GM18517 (cell line): ENCODE data around the gene ACSS1.

Source experiments
- ATAC-seq: cut with Tn5 transposase; IDR thresholded peaks from one replicate; pipeline ENCODE4 v1.9.1; 2021; ENCODE audit warnings: mild to moderate bottlenecking, moderate library complexity; ENCODE audit not compliant: unreplicated experiment

ACSS1 gene

DNA sequence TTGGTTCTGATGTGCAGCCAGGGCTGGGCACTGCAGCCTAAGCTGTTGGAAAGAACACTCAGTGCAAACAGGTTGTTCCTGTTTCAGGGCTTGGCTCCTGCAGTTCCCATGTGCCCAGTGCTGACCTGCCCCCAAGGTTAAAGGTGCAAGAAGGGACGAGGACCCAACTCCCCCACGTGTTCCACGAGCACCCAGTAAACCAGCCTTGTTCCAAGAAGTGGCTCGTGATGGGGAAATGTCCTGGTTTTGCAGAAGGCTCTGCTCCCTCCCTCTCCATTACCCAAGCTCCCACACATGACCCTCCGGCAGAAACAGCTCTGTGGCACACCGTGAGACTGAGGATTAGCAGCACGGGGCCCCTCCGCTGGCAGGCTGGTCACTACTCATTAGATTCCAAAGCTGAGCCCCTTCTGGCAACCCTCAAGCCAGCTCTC lies 9.4 kb downstream of the ACSS1 start:
- ATAC-seq = no peak

DNA sequence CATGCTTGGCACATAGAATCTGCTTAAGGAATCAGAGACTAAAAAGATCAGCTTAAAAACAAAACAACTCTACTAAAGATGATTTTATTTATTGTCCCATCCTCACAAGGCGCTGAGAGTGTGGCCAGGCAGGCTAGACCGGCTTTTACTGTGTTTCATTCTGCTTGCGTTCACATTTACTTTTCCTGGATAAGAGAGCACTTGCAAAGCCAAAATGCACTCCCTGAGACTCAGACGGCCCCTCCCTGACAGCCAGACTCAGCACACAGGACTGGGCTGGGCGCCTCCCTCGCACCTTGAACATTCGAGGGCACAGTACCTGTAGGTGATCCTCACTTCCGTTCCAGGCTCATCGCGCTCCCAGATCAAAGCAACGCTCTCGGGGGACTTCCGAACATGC lies 10.2 kb downstream of the ACSS1 start:
- no peak for ATAC-seq

DNA sequence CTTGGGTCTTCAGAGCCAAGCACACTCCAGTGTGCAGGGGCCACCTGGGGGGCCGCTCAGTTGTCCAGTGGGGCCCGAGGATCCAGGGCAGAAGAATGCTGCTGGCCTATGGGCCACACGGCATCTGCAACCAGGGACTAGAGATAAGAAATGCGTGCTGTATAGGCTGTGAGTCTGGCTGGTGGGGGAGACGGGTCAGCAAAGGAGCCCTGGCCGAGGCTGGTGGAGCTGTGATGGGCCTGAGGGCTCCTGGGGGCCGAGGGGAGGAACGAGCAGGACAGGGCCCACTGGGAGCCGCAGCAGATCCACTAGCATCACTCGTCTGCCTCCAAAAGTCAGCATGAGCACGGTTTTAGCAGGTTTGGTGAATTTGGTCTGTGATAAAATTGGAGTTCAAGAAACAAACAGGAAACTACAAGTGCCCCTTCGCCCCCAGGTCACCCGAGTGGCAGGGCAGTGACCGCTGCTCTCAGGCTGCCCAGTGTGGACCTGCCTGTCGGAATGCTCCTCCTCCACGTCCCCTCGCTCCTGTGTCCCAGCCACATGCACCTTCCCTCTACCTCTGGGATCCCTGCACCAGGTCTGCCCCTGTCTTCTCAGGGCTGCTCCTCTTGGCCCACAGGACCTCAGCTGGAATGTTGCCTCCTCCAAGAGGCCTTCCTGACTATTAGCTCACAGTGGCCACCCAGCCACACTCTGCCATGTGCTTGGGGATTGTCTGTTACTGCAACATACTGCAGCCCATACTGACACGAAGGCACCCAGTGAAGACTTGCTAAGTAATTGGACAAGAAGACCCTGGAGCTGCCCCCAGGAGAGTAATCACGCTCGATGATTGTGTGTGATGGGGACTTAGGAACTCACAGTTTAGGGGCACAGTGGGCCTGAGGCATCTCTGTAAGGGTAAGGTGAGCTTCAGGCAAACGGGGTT lies 10.9 kb downstream of the ACSS1 start:
- no peak for ATAC-seq

DNA sequence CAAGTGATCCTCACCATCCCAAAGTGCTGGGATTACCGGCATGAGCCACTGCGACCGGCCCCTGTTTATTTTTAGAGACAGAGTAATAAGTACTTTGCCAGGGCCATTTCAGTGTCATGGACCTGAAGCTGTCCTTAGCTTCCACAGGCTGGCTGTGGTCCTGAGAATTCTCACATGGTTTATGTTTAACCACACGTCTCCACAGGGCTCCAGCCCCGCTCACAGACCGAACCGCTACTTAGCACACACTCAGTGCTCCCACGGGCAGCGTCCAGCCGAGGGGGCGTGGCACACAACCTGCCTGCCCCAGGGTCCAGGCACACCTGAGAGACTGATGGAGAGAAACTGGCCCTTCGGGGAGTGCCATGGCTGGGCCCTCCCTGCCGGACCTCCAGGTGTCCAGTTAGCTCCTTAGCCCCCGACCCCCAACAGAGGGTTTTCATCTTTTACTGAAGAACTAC lies 11.7 kb downstream of the ACSS1 start:
- ATAC-seq = no peak

DNA sequence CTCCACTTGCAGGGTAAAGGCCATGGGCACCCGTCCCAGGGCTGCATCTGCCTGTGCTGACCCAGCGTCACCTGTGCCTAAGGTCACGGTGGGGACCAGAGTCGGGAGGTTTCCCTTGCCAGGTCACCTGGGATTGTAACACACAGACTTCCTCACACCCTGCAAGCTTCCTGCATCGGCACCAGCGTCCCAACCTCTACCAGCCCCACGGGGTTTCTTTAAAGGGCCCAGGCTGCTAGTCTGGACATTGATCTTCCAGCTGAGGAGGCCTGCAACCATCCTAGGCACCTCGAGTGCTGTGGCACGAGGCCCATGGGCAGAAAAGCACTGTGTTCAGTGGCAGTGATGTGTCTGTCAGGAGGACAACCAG lies 12.6 kb downstream of the ACSS1 start:
- ATAC-seq = no peak

DNA sequence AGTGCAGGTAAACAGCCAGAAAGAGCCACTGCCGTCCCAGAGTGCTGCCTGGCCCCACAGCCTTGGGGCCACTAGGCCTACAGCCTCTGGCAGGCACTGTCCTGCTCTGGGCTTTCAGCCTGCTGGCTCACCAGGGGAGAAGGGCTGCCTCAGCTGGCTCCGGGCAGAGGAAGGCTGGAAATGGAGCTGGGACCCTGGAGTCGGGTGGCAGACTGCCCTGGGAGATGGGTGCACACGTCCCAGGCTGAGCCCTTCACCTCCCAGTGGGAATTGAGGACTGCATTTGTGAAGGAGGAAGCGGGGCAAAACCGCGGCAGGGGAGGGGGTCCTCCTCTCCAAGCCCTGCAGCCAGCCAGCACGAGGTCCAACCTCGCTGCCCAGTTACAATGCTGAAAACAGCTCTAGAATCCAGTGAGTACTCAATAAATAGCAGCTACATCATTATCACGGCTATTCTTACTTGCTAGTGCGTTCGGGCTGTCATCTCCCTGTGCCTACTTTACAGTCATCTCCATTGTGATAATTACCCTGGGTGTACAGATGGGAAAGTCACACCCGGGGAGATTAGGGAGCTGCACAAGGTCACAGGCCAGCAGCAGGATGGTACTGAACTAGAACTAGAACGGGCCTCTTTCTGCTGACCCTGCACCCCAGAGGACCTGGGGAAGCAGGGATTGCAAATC lies 13.1 kb downstream of the ACSS1 start:
- no peak for ATAC-seq

DNA sequence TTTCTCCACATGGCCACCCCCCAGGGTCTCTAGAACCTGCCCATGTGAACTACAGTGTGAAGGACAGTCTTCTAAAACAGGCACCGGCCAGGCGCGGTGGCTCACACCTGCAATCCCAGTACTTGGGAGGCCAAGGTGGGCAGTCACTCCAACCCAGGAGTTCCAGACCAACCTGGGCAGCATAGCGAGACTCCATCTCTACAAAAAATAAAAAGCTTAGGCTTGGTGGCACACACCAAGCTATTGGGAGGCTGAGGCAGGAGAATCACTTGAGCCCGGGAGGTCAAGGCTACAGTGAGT lies 13.7 kb downstream of the ACSS1 start:
- ATAC-seq = no peak

DNA sequence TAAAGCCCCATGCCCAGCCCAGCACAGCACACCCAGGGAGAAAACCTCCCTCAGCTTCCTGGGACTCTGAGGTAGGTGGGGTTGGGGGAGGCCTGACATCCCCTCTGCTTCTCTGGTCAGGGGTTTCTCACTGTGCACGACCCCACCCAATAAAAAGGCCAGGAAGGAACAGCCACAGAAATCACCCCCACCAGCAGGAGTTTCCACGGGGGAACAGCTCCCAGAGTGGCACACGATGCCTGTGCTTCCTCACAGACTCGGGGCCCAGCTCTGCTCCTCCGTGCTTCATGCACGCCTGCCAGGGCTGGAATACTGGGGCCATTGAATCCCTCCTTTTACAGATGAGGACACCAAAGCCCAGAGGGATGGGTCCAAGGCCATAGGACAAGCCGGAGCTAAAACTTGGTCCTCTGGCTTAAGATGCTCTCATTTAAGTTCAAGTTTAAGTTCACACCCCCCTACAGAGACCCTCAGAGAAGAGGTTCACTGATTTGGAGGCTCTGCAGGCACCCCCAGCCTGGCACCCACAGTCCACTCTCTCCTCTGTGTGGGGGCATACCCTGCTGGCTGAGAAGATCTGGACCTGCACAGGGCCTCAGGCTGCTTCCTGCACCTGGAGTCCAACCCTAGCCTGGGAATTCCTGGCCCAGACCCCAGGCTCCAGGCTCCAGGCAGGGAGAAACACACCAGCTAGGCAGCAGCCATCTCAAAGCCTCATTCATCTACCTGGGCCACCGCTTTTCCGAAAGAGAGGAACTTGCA lies 14.3 kb downstream of the ACSS1 start:
- no peak for ATAC-seq

DNA sequence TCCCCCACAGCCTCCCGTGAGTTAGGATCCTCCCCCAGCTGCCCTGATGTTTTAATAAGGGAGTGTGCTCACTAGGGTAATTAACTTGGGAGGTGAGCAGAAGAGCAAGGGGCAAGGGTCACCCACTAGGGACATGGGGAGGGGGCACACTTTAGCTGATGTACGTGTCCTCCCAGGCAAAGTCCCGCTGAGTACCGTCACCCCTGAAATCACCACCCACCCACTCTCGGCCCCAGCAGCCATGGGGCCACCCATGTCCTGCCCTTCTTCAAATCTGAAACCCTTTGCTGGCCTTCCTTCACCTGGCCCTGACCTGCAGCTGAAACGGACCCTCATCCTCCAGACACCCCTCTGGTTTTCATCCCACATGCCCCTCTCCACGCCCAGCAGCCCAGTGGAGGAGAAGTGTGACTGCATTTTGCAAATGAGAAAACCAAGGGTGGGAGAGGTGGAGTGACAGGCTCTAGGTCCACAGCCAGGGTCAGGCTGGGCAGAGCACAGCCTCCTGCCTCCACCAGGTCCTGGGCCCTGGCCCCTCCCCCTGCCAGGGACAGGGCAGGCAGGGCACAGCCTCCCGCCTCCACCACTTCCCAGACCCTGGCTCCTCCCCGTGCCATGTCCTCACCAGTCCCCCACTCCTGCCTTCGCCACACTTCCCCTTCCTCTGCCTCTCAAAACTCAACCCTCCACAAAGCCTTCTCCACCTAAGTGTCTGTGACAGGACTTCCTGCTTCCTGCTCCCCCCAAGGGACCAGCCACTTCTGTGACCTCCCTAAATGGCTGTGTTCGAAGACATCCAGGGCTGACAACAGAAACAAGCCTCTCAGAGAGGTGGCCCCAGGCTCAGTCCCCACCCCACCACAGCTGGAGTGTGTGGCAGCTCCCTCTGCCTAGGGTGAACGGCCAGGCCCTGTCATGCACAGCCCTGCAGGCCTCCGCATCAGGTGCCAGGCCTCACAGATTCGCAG lies 15.1 kb downstream of the ACSS1 start:
- peak; percentile 99 for ATAC-seq

DNA sequence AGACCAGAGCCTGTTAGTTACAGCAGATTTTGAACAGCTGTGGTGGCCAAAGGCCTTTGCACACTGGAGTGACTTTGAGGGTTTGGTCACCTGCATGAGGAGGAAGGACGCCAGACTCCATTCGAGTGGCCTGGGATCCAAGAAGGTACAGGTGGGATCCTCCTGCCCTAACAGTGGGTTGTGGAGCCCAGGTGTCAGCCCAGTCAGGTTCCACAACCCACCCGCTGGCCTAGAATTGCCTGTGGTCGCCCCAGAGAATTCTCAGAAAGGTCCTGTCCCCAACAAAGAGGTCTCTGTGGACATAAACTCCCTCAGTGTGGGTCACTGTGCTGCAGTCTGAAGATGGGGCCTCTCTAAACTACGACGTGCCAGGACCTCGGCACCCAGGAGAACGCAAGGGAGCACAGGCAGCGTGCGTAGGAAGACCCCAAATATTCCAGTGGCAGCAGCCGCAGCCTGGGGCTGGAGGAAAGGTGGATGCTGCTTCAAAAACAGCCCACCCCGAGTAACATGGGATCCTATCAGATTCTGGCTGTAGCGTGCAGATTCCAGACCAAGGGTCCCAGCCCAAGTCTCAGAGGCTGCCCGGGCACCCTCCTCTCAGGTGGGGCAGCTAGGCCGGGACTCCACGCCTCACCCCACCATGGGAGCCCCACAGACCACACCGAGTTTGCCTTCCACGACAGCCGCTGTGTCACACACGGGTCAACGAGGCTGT lies 16.0 kb downstream of the ACSS1 start:
- ATAC-seq = no peak

DNA sequence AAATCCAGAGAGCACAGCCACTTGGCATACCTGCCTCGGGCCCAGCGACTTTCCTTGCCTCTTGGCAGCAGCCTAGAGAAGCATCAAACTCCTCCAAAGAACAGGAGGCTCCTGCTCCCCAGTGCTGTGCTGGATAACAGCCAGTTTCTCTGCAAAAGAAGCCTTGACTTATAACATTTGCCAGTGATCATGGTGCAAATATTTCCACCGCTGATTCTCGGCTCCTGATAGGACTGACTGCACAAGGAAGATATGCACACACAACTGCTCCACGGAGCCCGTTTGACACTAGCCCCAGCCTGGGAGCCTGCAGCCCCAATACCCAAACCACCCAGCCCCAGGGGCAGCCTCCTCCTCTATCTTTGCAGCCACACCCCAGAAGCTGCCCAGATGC lies 17.5 kb downstream of the ACSS1 start:
- no peak for ATAC-seq

DNA sequence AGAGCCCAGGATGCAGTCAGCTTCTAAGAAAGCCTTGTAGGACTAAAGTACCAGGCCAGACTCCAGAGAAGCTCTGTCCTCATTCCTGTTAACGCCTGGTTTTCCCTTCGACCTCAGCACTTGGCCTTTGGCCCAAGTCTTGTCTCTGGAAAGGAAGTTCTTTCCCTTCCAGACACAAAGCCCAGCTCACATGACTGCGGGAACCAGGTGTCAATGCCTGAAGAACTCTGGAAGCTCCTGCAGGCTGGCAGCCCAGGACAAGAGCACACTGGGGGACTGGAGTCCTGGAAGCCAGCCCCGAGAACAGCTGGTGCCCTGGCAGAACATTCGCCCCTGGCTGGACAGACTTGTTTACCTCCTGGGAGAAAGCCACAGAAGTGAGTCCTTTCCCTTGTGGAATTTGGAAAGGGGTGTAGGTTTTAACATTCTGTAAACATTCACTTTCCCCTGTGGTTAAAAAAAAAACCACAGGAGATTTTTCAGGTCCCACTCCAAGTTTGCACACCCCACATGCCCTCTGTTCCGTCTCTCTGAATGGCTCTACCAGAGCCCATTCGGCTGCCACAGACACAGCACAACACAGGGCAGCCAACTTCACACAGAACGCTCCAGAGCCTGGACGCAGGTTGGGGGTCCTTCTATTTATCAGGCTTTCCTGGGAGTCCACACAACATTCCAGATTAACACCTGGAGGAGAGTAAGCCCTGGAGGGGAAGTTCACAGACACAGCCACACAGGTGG lies 18.1 kb downstream of the ACSS1 start:
- ATAC-seq = no peak

DNA sequence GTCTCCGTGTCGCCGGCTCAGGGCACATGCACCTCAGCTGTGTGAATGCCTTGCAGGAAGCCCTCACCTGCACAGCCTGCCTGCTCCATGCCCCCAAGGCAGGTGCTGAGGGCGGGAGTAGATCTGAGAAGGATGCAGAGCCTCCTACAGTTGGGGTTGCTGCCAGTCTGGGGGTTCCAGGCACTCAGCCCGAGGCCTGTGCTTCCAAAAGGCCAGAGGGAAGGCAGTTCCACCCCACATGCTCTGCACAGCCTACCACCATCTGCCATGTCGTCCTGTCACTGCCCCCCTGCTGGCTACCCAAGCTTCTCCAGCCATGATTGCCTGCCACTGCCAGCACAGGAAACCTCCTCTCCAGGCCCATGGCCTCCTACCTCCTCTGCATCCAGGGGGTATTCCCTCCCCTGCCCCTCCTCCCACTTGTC lies 19.3 kb downstream of the ACSS1 start:
- ATAC-seq = no peak

DNA sequence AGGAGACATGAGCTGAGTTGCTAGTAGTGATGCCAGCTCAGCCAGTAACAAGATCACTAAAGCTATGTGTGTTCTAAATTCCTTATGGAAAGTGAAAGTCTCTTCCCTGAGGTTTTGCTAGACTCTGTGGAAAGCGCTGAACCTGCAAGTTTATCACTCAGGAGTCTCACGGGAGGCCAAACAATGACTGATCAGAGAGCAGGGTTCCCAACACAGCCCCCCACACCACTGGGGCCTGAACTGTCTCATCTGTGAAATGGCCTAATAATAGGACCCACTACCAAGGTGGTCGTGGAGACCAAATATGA lies 19.9 kb downstream of the ACSS1 start:
- no peak for ATAC-seq

DNA sequence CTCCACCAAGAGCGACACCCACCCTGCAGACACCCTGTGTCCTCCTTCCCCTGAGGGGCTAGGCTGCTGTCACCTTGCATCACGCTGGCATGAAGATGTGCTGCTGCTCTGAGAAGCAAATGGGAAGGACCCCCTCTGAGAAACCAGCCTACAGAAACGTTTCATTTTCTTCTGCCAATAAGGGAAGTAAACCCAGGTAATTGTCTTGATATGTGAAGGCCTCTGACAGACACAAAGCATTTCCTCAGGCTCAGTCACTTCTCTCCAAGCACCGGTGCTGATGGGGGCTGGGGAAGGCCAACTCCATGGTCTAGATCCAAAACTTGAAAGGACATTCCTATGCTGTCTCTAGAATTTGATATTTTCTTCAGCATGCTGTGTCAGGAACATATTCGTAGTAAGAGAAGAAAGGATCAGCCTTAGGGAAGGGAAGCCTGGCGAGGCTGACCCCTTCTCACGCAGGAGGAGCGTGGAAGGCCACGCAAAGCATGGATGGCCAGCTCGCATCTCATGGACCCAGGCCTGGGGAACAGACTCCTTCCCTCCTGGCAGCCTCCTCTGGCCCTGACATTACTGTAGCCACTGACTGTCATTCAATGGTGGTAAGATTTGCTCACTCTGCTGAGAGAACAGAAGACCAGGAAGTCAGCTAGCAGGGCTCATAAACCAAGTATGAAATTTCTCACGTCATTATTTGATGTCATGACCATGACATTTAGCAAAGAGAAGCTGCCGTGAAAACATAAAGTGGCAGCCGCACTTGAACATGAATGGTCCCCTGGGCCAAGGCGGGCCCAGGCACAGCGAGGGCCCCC lies 20.4 kb downstream of the ACSS1 start:
- no peak for ATAC-seq

DNA sequence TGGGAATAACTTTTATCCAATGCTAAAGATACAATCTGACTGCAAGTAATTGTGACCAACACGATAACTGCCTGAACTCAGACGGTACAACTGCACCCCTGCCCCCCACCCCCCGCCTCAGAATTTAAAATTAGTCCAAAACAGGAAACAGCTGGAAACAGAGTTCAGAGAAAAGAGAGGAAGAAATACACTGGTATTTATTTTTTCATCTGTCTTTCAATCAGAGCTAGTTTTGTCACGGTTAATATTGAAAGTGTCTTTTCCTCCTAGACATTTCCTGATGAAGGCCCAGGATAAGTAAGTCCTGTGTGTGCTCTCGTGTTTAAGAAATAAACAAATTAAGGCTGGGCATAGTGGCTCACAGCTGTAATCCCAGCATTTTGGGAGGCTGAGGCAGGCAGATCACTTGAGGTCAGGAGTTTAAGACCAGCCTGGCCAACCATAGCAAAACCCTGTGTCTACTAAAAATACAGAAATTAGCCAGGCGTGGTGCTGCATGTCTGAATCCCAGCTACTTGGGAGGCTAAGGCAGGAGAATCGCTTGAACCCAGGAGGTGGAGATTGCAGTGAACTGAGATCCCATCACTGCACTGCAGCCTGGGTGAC lies 21.5 kb downstream of the ACSS1 start:
- ATAC-seq = no peak

DNA sequence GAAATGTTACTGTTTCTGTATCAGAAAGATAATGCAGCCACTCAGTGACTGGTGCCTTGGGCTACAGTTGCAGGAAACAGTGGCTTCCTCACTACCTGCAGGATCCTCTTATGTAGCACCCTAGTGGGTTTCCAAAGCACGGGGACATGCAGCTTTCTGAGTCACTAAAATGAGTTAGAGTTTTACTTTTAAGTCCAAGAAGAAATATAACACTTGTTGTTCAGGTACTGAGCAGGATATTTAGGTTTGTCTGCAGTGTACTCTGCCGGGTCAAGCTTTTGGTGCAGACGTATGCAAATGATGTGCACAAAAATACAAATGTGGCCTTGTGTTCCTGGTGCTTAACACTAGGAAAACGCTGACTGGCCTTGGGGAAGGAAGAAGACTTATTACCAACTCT lies 22.0 kb downstream of the ACSS1 start:
- ATAC-seq = no peak

DNA sequence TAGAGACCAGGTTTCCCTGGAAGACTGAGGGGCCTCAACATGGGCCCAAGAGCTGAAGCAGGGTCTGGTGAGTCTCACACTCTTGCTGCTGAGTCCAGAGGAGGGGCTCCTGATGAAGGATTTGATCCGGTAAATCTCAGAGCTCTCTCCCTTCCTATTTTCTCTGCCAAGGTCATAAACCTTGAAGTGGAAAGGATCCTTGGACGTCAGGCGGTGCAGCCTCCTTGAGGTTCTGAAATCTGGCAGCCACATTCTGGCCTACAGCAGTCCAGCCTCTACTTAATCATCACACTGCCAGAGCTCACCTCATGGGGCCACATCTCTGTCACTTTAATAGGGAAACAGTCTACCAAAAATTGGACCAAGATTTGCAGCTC lies 24.0 kb downstream of the ACSS1 start:
- no peak for ATAC-seq
